GM19023 (cell line): ENCODE data around the gene ADAMTS6.
"Not testable (repeated sequence)": the region's sequence is repeated elsewhere in the genome, so short reads cannot be mapped to it uniquely, and the experiment has no call there.

Experiments
- ATAC-seq: cut with Tn5 transposase; IDR thresholded peaks from one replicate; pipeline ENCODE4 v1.9.1; 2021; ENCODE audit warnings: mild to moderate bottlenecking, moderate library complexity; ENCODE audit not compliant: unreplicated experiment

The ADAMTS6 gene

GRCh38 chr5:65382582-65382981 lies 99.1 kb downstream of the ADAMTS6 start:
- ATAC-seq = no peak

GRCh38 chr5:65370505-65370904 lies 111.2 kb downstream of the ADAMTS6 start:
- ATAC-seq = not testable (repeated sequence)

GRCh38 chr5:65366655-65367054 lies 115.1 kb downstream of the ADAMTS6 start:
- no peak for ATAC-seq

- no peak for ATAC-seq
These were observed 116.8 kb downstream of the ADAMTS6 start for GRCh38 chr5:65364907-65365306.

- no peak for ATAC-seq
These were observed 118.2 kb downstream of the ADAMTS6 start for GRCh38 chr5:65363499-65363898.

GRCh38 chr5:65359981-65360380 lies 121.7 kb downstream of the ADAMTS6 start:
- ATAC-seq = no peak

GRCh38 chr5:65359569-65359968 lies 122.2 kb downstream of the ADAMTS6 start:
- ATAC-seq = no peak

GRCh38 chr5:65356274-65356673 lies 125.4 kb downstream of the ADAMTS6 start:
- no peak for ATAC-seq

GRCh38 chr5:65355301-65355700 lies 126.4 kb downstream of the ADAMTS6 start:
- ATAC-seq = no peak

GRCh38 chr5:65341835-65342234 lies 139.9 kb downstream of the ADAMTS6 start:
- no peak for ATAC-seq

GRCh38 chr5:65338606-65339151 lies 143.0 kb downstream of the ADAMTS6 start:
- ATAC-seq = no peak

- ATAC-seq = no peak
These were observed 147.6 kb downstream of the ADAMTS6 start for GRCh38 chr5:65334077-65334476.

GRCh38 chr5:65332591-65332990 lies 149.1 kb downstream of the ADAMTS6 start:
- no peak for ATAC-seq

- no peak for ATAC-seq
These were observed 152.5 kb downstream of the ADAMTS6 start for GRCh38 chr5:65329266-65329665.

- no peak for ATAC-seq
These were observed 154.1 kb downstream of the ADAMTS6 start for GRCh38 chr5:65327582-65327981.

- no peak for ATAC-seq
These were observed 154.8 kb downstream of the ADAMTS6 start for GRCh38 chr5:65326922-65327321.

- ATAC-seq = no peak
These were observed 157.5 kb downstream of the ADAMTS6 start for GRCh38 chr5:65324226-65324625.

- ATAC-seq = not testable (repeated sequence)
These were observed 161.0 kb downstream of the ADAMTS6 start for GRCh38 chr5:65320704-65321103.

- ATAC-seq = no peak
These were observed 161.5 kb downstream of the ADAMTS6 start for GRCh38 chr5:65320250-65320649.

GRCh38 chr5:65307931-65308330 lies 173.8 kb downstream of the ADAMTS6 start:
- ATAC-seq = no peak

- no peak for ATAC-seq
These were observed 174.6 kb downstream of the ADAMTS6 start for GRCh38 chr5:65307088-65307487.

- no peak for ATAC-seq
These were observed 175.8 kb downstream of the ADAMTS6 start for GRCh38 chr5:65305913-65306312.

GRCh38 chr5:65299861-65300260 lies 181.9 kb downstream of the ADAMTS6 start:
- ATAC-seq = no peak
